ENCODE data around the gene ERFL. TPM values are rescaled to one million over a fixed set of nuclear protein-coding genes. Genes with fewer than 3 reads are reported as not detected.

ERFL gene
- total and polyA plus RNA-seq, 2 donors (not counting 1 experiment from before 2014, with no cell fraction given), result 2.3 to 5.5 TPM

DNA sequence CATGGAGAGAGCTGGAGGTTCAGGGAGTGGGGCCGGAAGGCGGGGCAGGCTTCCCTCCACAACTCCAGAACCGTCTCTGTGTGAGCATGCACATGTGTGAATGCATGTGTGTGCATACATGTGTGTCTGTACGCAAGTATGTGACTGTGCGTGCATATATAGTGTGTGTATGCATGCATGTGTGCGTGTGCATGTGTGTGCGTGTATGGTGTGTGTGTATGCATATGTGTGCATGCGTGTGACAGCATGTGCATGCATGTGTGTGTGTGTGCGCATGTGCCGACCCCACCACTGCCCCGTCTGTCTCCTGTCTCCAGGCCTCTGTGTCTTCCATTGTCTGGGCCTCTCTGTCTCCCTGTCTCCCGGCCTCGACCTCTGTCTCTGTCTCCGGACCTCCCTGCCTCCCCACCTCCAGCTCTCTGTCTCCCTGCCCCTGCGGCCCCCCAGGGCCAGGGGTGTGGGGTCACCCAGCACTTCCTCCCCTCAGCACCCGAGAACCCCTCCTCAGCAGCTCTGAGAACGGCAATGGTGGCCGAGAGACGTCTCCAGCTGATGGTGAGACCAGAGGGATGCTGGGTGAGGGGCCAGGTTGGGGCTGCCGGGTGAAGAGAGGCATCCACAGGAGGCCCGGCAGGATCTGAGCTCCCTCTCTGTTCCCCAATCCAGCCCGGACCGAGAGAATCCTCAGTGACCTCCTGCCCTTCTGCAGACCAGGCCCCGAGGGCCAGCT is 22.8 kb downstream of the ERFL start:
- no peaks in the 10 kb centered on the region for H3K4me1 ChIP-seq (ENCODE audit: control insufficient read depth in 2 of 2, insufficient read depth in 2 of 2, low read length in 2 of 2)
- H3K27me3 ChIP-seq (replicated peaks in 1 of 4; ENCODE audit: control extremely low read depth in 1 of 4, control insufficient read depth in 3 of 4, insufficient read depth in 4 of 4, low read length in 3 of 4), result no peaks in the 10 kb centered on the region
- ATAC-seq (ENCODE audit: low read depth) (no peak), DNase-seq (no peak)
- peaks cover 6 to 63% of the 10 kb centered on the region in 2 experiments for H3K36me3 ChIP-seq (replicated peaks in 1 of 2; ENCODE audit: control extremely low read depth in 1 of 2, control insufficient read depth in 1 of 2, extremely low read depth in 1 of 2, insufficient read depth in 2 of 2, low read length in 1 of 2)
- H2AFZ ChIP-seq (ENCODE audit: insufficient read depth, low read depth, low read length, poor library complexity, severe bottlenecking), result no peak overlapping the region
- peaks cover 11% of the 10 kb centered on the region for H3K79me2 ChIP-seq (ENCODE audit: control insufficient read depth, insufficient read depth, low read length)
- no peak overlapping the region for H3K4me2 ChIP-seq (replicated peaks; ENCODE audit: low read depth, low read length, poor library complexity, severe bottlenecking)
- no peaks in the 10 kb centered on the region for H3K9me3 ChIP-seq (ENCODE audit: control extremely low read depth in 1 of 3, control insufficient read depth in 2 of 3, insufficient read depth in 1 of 3, low read length in 2 of 3)
- Mint-ChIP-seq H3K27me3 (no peaks in the 10 kb centered on the region), H3K27ac (peak overlapping the region; percentile 46), H3K4me1 (peaks cover 4% of the 10 kb centered on the region), H3K9me3 (ENCODE audit: insufficient read depth) (no peaks in the 10 kb centered on the region), H3K4me3 (no peak overlapping the region)
- peaks cover 90% of the 10 kb centered on the region for H4K20me1 ChIP-seq (ENCODE audit: control insufficient read depth, insufficient read depth, low read length, poor library complexity, severe bottlenecking)
- H3K9ac ChIP-seq (ENCODE audit: low read length), result no peak overlapping the region
- ChIA-PET CTCF (interaction anchor here (1.0 kb wide), 2 partner anchors 32 to 43 kb away, joined by 3 read pairs; no protein-coding TSS in a partner anchor), POLR2A (interaction anchor here (0.5 to 1.4 kb wide), 2 partner anchors 17 to 54 kb away, joined by 3 to 11 read pairs; partner anchors contain the start of gene RABAC1)
- 96% methylated on average over 18 of the region's 24 CpGs for WGBS (ENCODE audit: insufficient coverage)
- TF ChIP-seq EZH2 (IDR thresholded peaks at IDR 0.05; ENCODE audit: borderline replicate concordance, insufficient read depth, low read depth, low read length, poor library complexity, severe bottlenecking) (no peak), CTCF (IDR thresholded peaks at IDR 0.05) (no peak)
- intact Hi-C loops (cut with micrococcal nuclease), result no loop called here
- H3K27ac ChIP-seq (ENCODE audit: low read length in 2 of 2), result no peak overlapping the region
- no peak overlapping the region for H3K4me3 ChIP-seq (ENCODE audit: control extremely low read depth in 1 of 5, extremely low read depth in 1 of 5, insufficient read depth in 1 of 5, low read depth in 2 of 5, low read length in 4 of 5)
